Vagina (tissue), 2 donors: ENCODE data around the gene ALDH16A1.

Experiments used
- CTCF ChIP-seq, 3 experiments: fragments of 450-650 bp in 2 of 3; fragments of 200-600 bp in 1 of 3; sonication (generic) in 1 of 3; IDR thresholded peaks; one replicate each; pipeline ENCODE4 v1.5.1; 2017 to 2019; ENCODE audit warnings: antibody characterized with exemption in 3 of 3, mild to moderate bottlenecking in 2 of 3, moderate library complexity in 2 of 3
- POLR2A ChIP-seq, 2 donors: fragments of 450-650 bp; IDR thresholded peaks; one replicate each; pipeline ENCODE4 v1.6.1; 2017; ENCODE audit warnings: antibody characterized with exemption in 2 of 2, mild to moderate bottlenecking in 2 of 2, moderate library complexity in 2 of 2
- POLR2AphosphoS5 ChIP-seq, 2 donors: sonication (generic); formaldehyde crosslinking; IDR thresholded peaks; one replicate each; pipeline ENCODE4 v1.9.0; 2017; ENCODE audit warnings: antibody characterized with exemption in 2 of 2, mild to moderate bottlenecking in 2 of 2, low read depth in 1 of 2; ENCODE audit not compliant: insufficient read depth in 1 of 2

- no peak for TF ChIP-seq CTCF (IDR thresholded peaks at IDR 0.05)
- no peak for TF ChIP-seq POLR2A (IDR thresholded peaks at IDR 0.05)
- TF ChIP-seq POLR2AphosphoS5 (IDR thresholded peaks at IDR 0.05; ENCODE audit: insufficient read depth in 1 of 2, low read depth in 1 of 2) = no peak
Measured at GRCh38 chr19:49419173-49419572, 33.9 kb upstream of the ALDH16A1 start.
